Astrocyte (in vitro differentiated cells and primary cell): Measurements from ENCODE around the gene ATP1A1. TPM values are rescaled to one million over a fixed set of nuclear protein-coding genes. Genes with fewer than 3 reads are reported as not detected.

ENCODE experiments used
- DNase-seq: peaks from one replicate; pipeline ENCODE4 v3.0.0-alpha.2; 2010; ENCODE audit warnings: low read depth
- FAIRE-seq: peaks from 2 replicates; lab custom pipeline; 2011; peaks lifted over from hg19 to GRCh38; lab: Jason Lieb, UNC
- H2AFZ ChIP-seq: 2 replicates; pipeline ENCODE4 v1.6.0; 2012; ENCODE audit warnings: low read depth, low read length, inconsistent platforms
- H3K27ac ChIP-seq: 2 replicates; pipeline ENCODE4 v1.5.1; 2011; ENCODE audit warnings: low read depth, low read length, inconsistent platforms
- H3K27me3 ChIP-seq: 2 replicates; pipeline ENCODE4 v1.6.0; 2011; ENCODE audit warnings: low read length, inconsistent platforms; ENCODE audit not compliant: insufficient read depth
- H3K36me3 ChIP-seq: 2 replicates; pipeline ENCODE4 v1.5.1; 2011; ENCODE audit warnings: low read length, inconsistent platforms; ENCODE audit not compliant: insufficient read depth
- H3K4me1 ChIP-seq: 2 replicates; pipeline ENCODE4 v1.5.1; 2011; ENCODE audit warnings: low read length, inconsistent platforms; ENCODE audit not compliant: insufficient read depth
- H3K4me2 ChIP-seq: 2 replicates; pipeline ENCODE4 v1.6.0; 2012; ENCODE audit warnings: low read length, inconsistent platforms
- H3K4me3 ChIP-seq: 2 replicates; pipeline ENCODE4 v1.5.1; 2011; ENCODE audit warnings: low read depth, mild to moderate bottlenecking, low read length, inconsistent platforms; ENCODE audit not compliant: insufficient read depth
- H3K79me2 ChIP-seq: 2 replicates; pipeline ENCODE4 v1.6.0; 2012; ENCODE audit warnings: mild to moderate bottlenecking, low read length, inconsistent platforms; ENCODE audit not compliant: insufficient read depth
- H3K9ac ChIP-seq: 2 replicates; pipeline ENCODE4 v1.6.0; 2012; ENCODE audit warnings: mild to moderate bottlenecking, low read length, inconsistent platforms
- H3K9me3 ChIP-seq: 2 replicates; pipeline ENCODE4 v1.5.1; 2012; ENCODE audit warnings: low read depth, mild to moderate bottlenecking, low read length, inconsistent platforms; ENCODE audit not compliant: insufficient read depth
- H4K20me1 ChIP-seq: 2 replicates; pipeline ENCODE4 v1.6.0; 2012; ENCODE audit warnings: low read length, inconsistent platforms; ENCODE audit not compliant: insufficient read depth
- H3K27ac Mint-ChIP-seq: one replicate; pipeline ENCODE4 v1.8.0; 2021; ENCODE audit warnings: mild to moderate bottlenecking, mixed read lengths; ENCODE audit not compliant: unreplicated experiment
- H3K27me3 Mint-ChIP-seq: one replicate; pipeline ENCODE4 v1.8.0; 2021; ENCODE audit warnings: low read depth, mixed read lengths; ENCODE audit not compliant: unreplicated experiment
- H3K36me3 Mint-ChIP-seq: one replicate; pipeline ENCODE4 v1.8.0; 2021; ENCODE audit warnings: low read depth, mixed read lengths; ENCODE audit not compliant: unreplicated experiment
- H3K4me1 Mint-ChIP-seq: one replicate; pipeline ENCODE4 v1.8.0; 2021; ENCODE audit warnings: low read depth, mixed read lengths; ENCODE audit not compliant: unreplicated experiment
- H3K4me3 Mint-ChIP-seq: one replicate; pipeline ENCODE4 v1.8.0; 2021; ENCODE audit warnings: mild to moderate bottlenecking, moderate library complexity, mixed read lengths; ENCODE audit not compliant: unreplicated experiment
- H3K9me3 Mint-ChIP-seq: one replicate; pipeline ENCODE4 v1.8.0; 2021; ENCODE audit warnings: mild to moderate bottlenecking, mixed read lengths; ENCODE audit not compliant: unreplicated experiment
- EZH2 ChIP-seq: IDR thresholded peaks from 2 replicates; pipeline ENCODE4 v1.6.1; 2012; ENCODE audit warnings: mild to moderate bottlenecking, low read length, inconsistent platforms; ENCODE audit not compliant: insufficient read depth
- total RNA-seq: library from RNA; stranded (reverse); gene quantifications from 2 replicates; pipeline ENCODE4 v1.2.1, GENCODE V29; 2021
- TF ChIP-seq, protein P1 (sequence below): IDR thresholded peaks from 2 replicates; pipeline ENCODE4 v1.5.1; 2011; ENCODE audit warnings: low read depth, mild to moderate bottlenecking, inconsistent platforms, low read length, moderate library complexity; ENCODE audit not compliant: insufficient read depth

ATP1A1 gene
- total RNA-seq, 1 donor from 2014 or later: 317 TPM

DNA sequence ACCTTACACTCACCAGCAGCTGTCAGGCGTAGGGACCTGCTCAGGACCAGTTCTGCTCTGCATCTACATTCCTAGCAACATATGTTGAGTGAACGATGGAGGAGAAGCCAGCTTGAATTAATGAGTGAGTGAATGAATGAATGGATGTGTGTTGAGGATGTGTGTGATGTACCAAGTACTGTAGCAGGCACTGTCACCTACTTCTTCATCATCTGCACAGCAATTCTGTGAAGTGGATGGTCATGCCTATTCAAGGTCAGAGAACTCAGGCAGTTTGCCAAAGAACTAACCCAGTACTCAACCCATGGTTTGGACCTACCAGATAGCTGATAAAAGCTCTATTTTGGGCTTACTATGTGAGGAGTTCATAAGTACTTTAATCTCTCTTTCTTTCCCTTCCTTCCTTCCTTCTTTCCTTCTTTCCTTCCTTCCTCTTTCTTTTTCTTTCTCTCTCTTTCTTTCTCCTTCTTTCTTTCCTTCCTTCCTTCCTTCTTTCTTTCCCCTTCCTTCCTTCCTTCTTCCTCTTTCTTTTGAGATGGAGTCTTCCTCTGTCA, 56.9 kb downstream of the ATP1A1 start:
- peaks cover 8% of the 10 kb centered on the region for H3K4me1 ChIP-seq
- H3K36me3 Mint-ChIP-seq: peaks cover 4% of the 10 kb centered on the region
- peaks cover 4% of the 10 kb centered on the region for H3K4me1 Mint-ChIP-seq
- no peak for TF ChIP-seq EZH2
- TF ChIP-seq, protein P1, sequence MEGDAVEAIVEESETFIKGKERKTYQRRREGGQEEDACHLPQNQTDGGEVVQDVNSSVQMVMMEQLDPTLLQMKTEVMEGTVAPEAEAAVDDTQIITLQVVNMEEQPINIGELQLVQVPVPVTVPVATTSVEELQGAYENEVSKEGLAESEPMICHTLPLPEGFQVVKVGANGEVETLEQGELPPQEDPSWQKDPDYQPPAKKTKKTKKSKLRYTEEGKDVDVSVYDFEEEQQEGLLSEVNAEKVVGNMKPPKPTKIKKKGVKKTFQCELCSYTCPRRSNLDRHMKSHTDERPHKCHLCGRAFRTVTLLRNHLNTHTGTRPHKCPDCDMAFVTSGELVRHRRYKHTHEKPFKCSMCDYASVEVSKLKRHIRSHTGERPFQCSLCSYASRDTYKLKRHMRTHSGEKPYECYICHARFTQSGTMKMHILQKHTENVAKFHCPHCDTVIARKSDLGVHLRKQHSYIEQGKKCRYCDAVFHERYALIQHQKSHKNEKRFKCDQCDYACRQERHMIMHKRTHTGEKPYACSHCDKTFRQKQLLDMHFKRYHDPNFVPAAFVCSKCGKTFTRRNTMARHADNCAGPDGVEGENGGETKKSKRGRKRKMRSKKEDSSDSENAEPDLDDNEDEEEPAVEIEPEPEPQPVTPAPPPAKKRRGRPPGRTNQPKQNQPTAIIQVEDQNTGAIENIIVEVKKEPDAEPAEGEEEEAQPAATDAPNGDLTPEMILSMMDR: no peak
- H3K4me3 ChIP-seq: no peak overlapping the region
- peaks cover 6% of the 10 kb centered on the region for H3K27me3 Mint-ChIP-seq
- H2AFZ ChIP-seq: no peak overlapping the region
- peaks cover 9% of the 10 kb centered on the region for H3K27me3 ChIP-seq
- H3K9me3 ChIP-seq: no peaks in the 10 kb centered on the region
- H3K27ac Mint-ChIP-seq: no peak overlapping the region
- no peaks in the 10 kb centered on the region for H3K36me3 ChIP-seq
- H3K79me2 ChIP-seq: no peaks in the 10 kb centered on the region
- H3K4me3 Mint-ChIP-seq: no peak overlapping the region
- H3K4me2 ChIP-seq: no peak overlapping the region
- no peak for DNase-seq
- no peak for FAIRE-seq
- no peaks in the 10 kb centered on the region for H4K20me1 ChIP-seq
- no peak overlapping the region for H3K9ac ChIP-seq
- peaks cover 3% of the 10 kb centered on the region for H3K9me3 Mint-ChIP-seq
- no peak overlapping the region for H3K27ac ChIP-seq

DNA sequence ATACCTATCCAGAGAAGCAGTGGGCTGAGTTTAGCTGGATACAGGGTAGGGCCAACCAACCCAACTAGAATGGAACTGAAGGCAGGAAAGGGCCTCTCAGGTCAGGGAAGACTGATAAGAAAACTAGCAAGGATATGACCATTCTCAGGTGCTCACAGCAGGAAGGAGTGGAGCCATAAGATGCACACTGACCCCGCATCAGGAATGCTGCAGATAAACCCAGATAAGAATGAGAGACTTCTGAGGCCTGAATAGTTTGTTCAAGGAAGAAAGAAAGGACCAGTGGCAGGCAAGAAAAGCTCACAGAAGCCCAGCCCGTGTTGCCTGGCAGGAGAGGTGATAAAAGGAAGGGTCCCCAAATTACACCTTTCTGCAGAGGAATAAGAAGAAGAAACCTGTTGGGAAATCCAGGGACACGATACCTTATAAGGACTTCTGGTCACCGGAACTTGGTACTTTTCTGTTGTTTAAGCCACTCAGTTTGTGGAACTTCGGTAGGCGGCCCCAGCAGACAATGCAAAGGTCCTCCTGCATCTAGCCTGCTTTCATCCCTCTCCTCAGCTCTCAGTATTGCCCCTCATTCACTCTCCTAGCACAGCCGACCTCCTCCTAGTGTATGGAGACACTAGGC, 58.9 kb downstream of the ATP1A1 start:
- H3K9me3 Mint-ChIP-seq: peaks cover 3% of the 10 kb centered on the region

More for the DNA sequence above, 58.9 kb downstream of the ATP1A1 start:
- DNase-seq (no peak), FAIRE-seq (no peak)
- Mint-ChIP-seq H3K36me3 (peaks cover 4% of the 10 kb centered on the region), H3K4me3 (no peak overlapping the region), H3K27me3 (peaks cover 6% of the 10 kb centered on the region), H3K27ac (no peak overlapping the region), H3K4me1 (peaks cover 4% of the 10 kb centered on the region)
- no peak overlapping the region for H2AFZ ChIP-seq
- H3K4me2 ChIP-seq: no peak overlapping the region
- no peaks in the 10 kb centered on the region for H3K79me2 ChIP-seq
- H3K36me3 ChIP-seq: no peaks in the 10 kb centered on the region
- no peak for TF ChIP-seq EZH2
- TF ChIP-seq, protein P1: no peak
- peaks cover 8% of the 10 kb centered on the region for H3K4me1 ChIP-seq
- no peaks in the 10 kb centered on the region for H4K20me1 ChIP-seq
- no peak overlapping the region for H3K4me3 ChIP-seq
- no peak overlapping the region for H3K27ac ChIP-seq
- no peaks in the 10 kb centered on the region for H3K9me3 ChIP-seq
- no peak overlapping the region for H3K9ac ChIP-seq
- H3K27me3 ChIP-seq: peaks cover 6% of the 10 kb centered on the region
